ENCODE results near the gene DCC.

DCC gene

GRCh38 chr18:53566626-53567025, 1226.6 kb downstream of the DCC start:
- no peak for DNase-seq
- H3K9me3 ChIP-seq = no peaks in the 10 kb centered on the region
- no peaks in the 10 kb centered on the region for H3K27me3 ChIP-seq
- H3K4me3 ChIP-seq (ENCODE audit: low read depth, low read length) = no peak overlapping the region
- H3K36me3 ChIP-seq = no peaks in the 10 kb centered on the region
- no peak for TF ChIP-seq CTCF (IDR thresholded peaks at IDR 0.05; ENCODE audit: low read depth, low read length)
- no peaks in the 10 kb centered on the region for H3K4me1 ChIP-seq

- peak; percentile 45 for TF ChIP-seq CTCF (IDR thresholded peaks at IDR 0.05; ENCODE audit: low read depth, low read length)
- Histone ChIP-seq H3K4me1 (no peaks in the 10 kb centered on the region), H3K36me3 (no peaks in the 10 kb centered on the region), H3K27me3 (no peaks in the 10 kb centered on the region), H3K9me3 (no peaks in the 10 kb centered on the region), H3K4me3 (ENCODE audit: low read depth, low read length) (no peak overlapping the region)
- peak; percentile 1 for DNase-seq
Observed at GRCh38 chr18:53567929-53568574, 1228.1 kb downstream of the DCC start.

Measured in BE2C (cell line).